Islet precursor cell (in vitro differentiated cells): ENCODE results near the gene TAPBP.

Experiments
- DNase-seq: peaks from one replicate; pipeline ENCODE4 v3.0.0-alpha.2; 2018

TAPBP gene

GRCh38 chr6:33318426-33319073 is 4.7 kb upstream of the TAPBP start:
- no peak for DNase-seq

GRCh38 chr6:33317669-33318425 is 4.0 kb upstream of the TAPBP start, which contains the start of gene ZBTB22:
ZBTB22 (minus strand) TSS chr6:33317744; CDS start chr6:33316916, 828 bp downstream.
- peak; percentile 99 for DNase-seq

- no peak for DNase-seq
Observed at GRCh38 chr6:33317419-33317668, 3.5 kb upstream of the TAPBP start.

- DNase-seq = peak; percentile 47
Observed at GRCh38 chr6:33316603-33317418, 2.9 kb upstream of the TAPBP start.

- DNase-seq = no peak
Observed at GRCh38 chr6:33315793-33316602, 2.1 kb upstream of the TAPBP start.

- DNase-seq = peak; percentile 83
Observed at GRCh38 chr6:33314943-33315792, 1.3 kb upstream of the TAPBP start.

GRCh38 chr6:33314515-33314942 is 651 bp upstream of the TAPBP start:
- DNase-seq = peak; percentile 76

- DNase-seq = peak; percentile 81
Observed at GRCh38 chr6:33313105-33313708, 671 bp downstream of the TAPBP start.

- DNase-seq = peak; percentile 90
Observed at GRCh38 chr6:33312361-33313104, 1.3 kb downstream of the TAPBP start.

GRCh38 chr6:33306356-33306755 is 7.5 kb downstream of the TAPBP start:
- no peak for DNase-seq

GRCh38 chr6:33305052-33305451 is 8.8 kb downstream of the TAPBP start:
- DNase-seq = no peak

GRCh38 chr6:33304216-33304615 is 9.7 kb downstream of the TAPBP start:
- no peak for DNase-seq

GRCh38 chr6:33301877-33302276 is 12.0 kb downstream of the TAPBP start:
- no peak for DNase-seq

GRCh38 chr6:33299237-33299944 is 14.5 kb downstream of the TAPBP start:
- DNase-seq = peak; percentile 95

GRCh38 chr6:33298773-33299236 is 15.1 kb downstream of the TAPBP start, which contains the start of gene RGL2:
RGL2 (minus strand) TSS chr6:33298942; CDS start chr6:33298610, 332 bp downstream.
- peak; percentile 55 for DNase-seq

- DNase-seq = peak; percentile 95
Observed at GRCh38 chr6:33297956-33298772, 15.7 kb downstream of the TAPBP start.

GRCh38 chr6:33297406-33297955 is 16.4 kb downstream of the TAPBP start:
- DNase-seq = peak; percentile 87

- no peak for DNase-seq
Observed at GRCh38 chr6:33296797-33297405, 17.0 kb downstream of the TAPBP start.
